PFSK-1 (cell line): ENCODE data around the gene VCL.

Experiments used
- FOXP2 ChIP-seq: optimal IDR thresholded peaks from 2 replicates; pipeline ENCODE3; 2011; ENCODE audit warnings: borderline replicate concordance, control low read depth, inconsistent platforms; ENCODE audit not compliant: insufficient read depth; ENCODE audit errors: extremely low read length, extremely low read depth
- POLR2AphosphoS5 ChIP-seq: IDR thresholded peaks from 2 replicates; pipeline ENCODE4 v1.6.1; 2012; ENCODE audit warnings: low read depth, mild to moderate bottlenecking, control low read depth, low read length, moderate library complexity
- SIN3A ChIP-seq: IDR thresholded peaks from 2 replicates; pipeline ENCODE4 v1.6.1; 2012; ENCODE audit warnings: mild to moderate bottlenecking, low read length, moderate library complexity, borderline replicate concordance; ENCODE audit not compliant: insufficient read depth
- TAF1 ChIP-seq: IDR thresholded peaks from 2 replicates; pipeline ENCODE4 v1.6.1; 2012; ENCODE audit warnings: low read length, control low read depth, borderline replicate concordance; ENCODE audit not compliant: insufficient read depth
- TF ChIP-seq, protein P1 (sequence below), 2 experiments: IDR thresholded peaks; 2 replicates each; pipeline versions ENCODE4 v1.6.1 to v1.8.0; 2011 to 2012; ENCODE audit warnings: low read depth in 2 of 2, low read length in 2 of 2, control low read depth in 1 of 2, inconsistent platforms in 1 of 2, mild to moderate bottlenecking in 1 of 2, moderate library complexity in 1 of 2; ENCODE audit not compliant: insufficient read depth in 1 of 2

The VCL gene

DNA sequence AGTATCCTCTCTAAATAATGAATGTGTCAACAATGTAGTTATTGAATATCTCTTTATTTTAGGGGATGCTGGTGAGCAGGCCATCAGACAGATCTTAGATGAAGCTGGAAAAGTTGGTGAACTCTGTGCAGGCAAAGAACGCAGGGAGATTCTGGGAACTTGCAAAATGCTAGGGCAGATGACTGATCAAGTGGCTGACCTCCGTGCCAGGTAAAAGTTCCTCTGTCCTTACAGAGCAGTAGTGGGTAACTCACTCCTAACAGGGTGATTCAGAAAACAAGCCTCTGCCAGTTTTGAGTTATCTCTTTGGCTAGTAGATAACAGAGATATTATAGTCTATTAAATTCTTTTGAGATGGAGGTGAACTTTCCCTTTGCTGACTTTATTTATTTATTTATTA lies 85.4 kb downstream of the VCL start:
- TF ChIP-seq FOXP2 = no peak
- TF ChIP-seq TAF1 = no peak
- TF ChIP-seq, protein P1, sequence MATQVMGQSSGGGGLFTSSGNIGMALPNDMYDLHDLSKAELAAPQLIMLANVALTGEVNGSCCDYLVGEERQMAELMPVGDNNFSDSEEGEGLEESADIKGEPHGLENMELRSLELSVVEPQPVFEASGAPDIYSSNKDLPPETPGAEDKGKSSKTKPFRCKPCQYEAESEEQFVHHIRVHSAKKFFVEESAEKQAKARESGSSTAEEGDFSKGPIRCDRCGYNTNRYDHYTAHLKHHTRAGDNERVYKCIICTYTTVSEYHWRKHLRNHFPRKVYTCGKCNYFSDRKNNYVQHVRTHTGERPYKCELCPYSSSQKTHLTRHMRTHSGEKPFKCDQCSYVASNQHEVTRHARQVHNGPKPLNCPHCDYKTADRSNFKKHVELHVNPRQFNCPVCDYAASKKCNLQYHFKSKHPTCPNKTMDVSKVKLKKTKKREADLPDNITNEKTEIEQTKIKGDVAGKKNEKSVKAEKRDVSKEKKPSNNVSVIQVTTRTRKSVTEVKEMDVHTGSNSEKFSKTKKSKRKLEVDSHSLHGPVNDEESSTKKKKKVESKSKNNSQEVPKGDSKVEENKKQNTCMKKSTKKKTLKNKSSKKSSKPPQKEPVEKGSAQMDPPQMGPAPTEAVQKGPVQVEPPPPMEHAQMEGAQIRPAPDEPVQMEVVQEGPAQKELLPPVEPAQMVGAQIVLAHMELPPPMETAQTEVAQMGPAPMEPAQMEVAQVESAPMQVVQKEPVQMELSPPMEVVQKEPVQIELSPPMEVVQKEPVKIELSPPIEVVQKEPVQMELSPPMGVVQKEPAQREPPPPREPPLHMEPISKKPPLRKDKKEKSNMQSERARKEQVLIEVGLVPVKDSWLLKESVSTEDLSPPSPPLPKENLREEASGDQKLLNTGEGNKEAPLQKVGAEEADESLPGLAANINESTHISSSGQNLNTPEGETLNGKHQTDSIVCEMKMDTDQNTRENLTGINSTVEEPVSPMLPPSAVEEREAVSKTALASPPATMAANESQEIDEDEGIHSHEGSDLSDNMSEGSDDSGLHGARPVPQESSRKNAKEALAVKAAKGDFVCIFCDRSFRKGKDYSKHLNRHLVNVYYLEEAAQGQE (IDR thresholded peaks at IDR 0.05; ENCODE audit: insufficient read depth in 1 of 2, low read depth in 2 of 2, low read length in 2 of 2) = no peak
- TF ChIP-seq POLR2AphosphoS5 = no peak

DNA sequence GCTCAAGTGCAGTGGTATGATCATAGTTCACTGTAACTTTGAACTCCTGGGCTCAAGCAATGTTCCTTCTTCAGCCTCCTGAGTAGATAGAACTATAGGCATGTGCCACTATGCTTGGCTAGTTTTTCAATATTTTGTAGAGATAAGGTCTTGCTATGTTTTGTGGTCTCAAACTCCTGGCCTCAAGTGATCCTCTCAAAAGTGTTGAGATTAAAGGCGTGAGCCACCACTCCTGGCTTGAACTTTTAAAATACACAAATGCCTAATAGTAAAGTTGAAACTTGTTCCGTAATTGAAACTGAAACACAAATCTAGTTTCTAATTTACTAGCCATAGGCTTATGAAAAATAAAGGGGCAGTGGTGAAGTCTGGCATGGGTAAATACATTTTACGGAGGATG lies 87.0 kb downstream of the VCL start:
- TF ChIP-seq TAF1 = no peak
- no peak for TF ChIP-seq SIN3A
- no peak for TF ChIP-seq POLR2AphosphoS5
- no peak for TF ChIP-seq FOXP2
- TF ChIP-seq, protein P1 (IDR thresholded peaks at IDR 0.05; ENCODE audit: insufficient read depth in 1 of 2, low read depth in 2 of 2, low read length in 2 of 2) = no peak

DNA sequence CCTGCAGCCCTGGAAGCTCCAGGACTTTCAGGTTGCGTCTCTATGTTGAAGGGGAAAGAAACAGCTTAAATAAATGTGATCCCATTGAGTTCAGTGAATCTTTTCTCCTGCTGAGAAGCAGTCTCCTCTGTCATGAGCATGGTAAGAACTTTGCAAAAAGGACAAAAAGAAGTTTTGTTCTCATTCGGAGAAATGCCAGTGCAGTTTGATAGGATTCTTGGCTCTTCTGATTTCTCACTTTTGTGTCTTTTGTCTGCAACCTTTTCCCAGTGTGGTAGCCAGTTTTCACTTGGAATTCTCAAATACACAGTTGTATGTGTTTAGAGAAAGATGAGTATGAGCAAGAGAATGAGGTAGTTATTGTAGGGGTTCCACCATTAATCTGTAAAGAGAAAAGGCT lies 88.4 kb downstream of the VCL start:
- TF ChIP-seq TAF1 (no peak), FOXP2 (no peak), SIN3A (no peak), POLR2AphosphoS5 (no peak)
- TF ChIP-seq, protein P1 (IDR thresholded peaks at IDR 0.05; ENCODE audit: insufficient read depth in 1 of 2, low read depth in 2 of 2, low read length in 2 of 2) = no peak

DNA sequence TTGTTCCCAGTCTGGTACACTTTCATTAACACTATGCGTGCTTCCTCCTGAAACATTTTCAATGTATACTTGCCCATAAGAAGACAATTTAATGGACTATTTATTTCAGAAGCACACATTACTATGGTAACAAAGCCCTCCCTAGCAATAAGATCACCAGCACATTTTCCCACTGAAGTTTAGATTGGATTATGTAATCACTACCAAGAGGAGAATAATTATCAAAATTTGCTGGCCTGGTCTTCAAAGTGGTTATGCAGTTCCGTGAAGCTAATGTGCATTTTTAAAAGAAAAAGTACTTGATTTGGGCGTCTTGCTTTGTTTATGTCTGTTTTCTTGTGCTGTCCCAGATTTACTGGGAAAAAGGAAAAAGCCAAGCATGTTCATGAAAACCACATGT lies 90.8 kb downstream of the VCL start:
- TF ChIP-seq, protein P1 (IDR thresholded peaks at IDR 0.05; ENCODE audit: insufficient read depth in 1 of 2, low read depth in 2 of 2, low read length in 2 of 2) = no peak

DNA sequence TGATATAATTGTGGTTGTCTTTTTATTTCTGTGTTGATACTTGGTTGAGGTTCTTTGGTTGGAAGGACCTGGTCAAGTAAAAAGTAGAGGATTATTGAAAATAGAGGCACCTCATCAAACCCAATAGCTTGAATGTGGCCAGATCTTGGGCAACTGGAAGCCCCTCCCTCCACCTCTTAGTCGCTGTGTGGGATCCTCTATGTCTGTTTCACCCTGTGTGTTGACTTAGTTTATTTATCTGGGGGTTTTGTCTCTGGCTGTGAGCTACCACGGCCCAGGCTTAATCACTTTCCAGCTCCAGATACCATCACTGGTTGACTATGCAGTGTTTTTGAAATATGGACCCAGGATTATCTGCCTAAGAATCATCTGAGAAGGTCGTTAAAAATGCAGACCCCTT lies 94.5 kb downstream of the VCL start:
- TF ChIP-seq POLR2AphosphoS5 (no peak), SIN3A (no peak), FOXP2 (no peak), TAF1 (no peak)
